MM.1S (cell line): Measurements from ENCODE around the gene CCDC89.

Source experiments
- CTCF ChIP-seq: fragments of 300-600 bp; sonication (generic); IDR thresholded peaks from 2 replicates; pipeline ENCODE4 v1.5.1; 2016; ENCODE audit warnings: antibody characterized with exemption, low read length, mixed read lengths
- EZH2 ChIP-seq: fragments of 300-600 bp; sonication (generic); optimal IDR thresholded peaks from 2 replicates; pipeline ENCODE3; 2017; ENCODE audit warnings: low read depth, mild to moderate bottlenecking, antibody characterized with exemption, low read length, mixed read lengths
- EZH2phosphoT487 ChIP-seq: fragments of 300-600 bp; sonication (generic); IDR thresholded peaks from 2 replicates; pipeline ENCODE4 v1.6.1; 2018; ENCODE audit warnings: antibody characterized with exemption, low read length

- TF ChIP-seq EZH2 (no peak), CTCF (no peak), EZH2phosphoT487 (no peak)
These were observed 19.0 kb upstream of the CCDC89 start for GRCh38 chr11:85704967-85705366.
